Hepatocyte (in vitro differentiated cells): Measurements from ENCODE around the gene ABCD2.

Source experiments
- CTCF ChIP-seq: fragments of 200-600 bp; sonication (generic); IDR thresholded peaks from 2 replicates; pipeline ENCODE4 v1.5.1; 2016; ENCODE audit warnings: antibody characterized with exemption, mild to moderate bottlenecking; ENCODE audit not compliant: poor library complexity
- EZH2 ChIP-seq: fragments of 200-600 bp; sonication (generic); IDR thresholded peaks from 2 replicates; pipeline ENCODE4 v1.6.1; 2016; ENCODE audit warnings: antibody characterized with exemption, mild to moderate bottlenecking, borderline replicate concordance

- TF ChIP-seq CTCF (no peak), EZH2 (no peak)
These were observed 78.1 kb downstream of the ABCD2 start for GRCh38 chr12:39541471-39541870.
